HEK293 (cell line): Measurements from ENCODE around the gene TYW1B.
"Not testable (repeated sequence)": the region's sequence is repeated elsewhere in the genome, so short reads cannot be mapped to it uniquely, and the experiment has no call there.

Experiments
- CTCF ChIP-seq: fragments of 450-650 bp; formaldehyde crosslinking; IDR thresholded peaks from 2 replicates; pipeline ENCODE4 v1.5.1; 2016; ENCODE audit warnings: missing biosample characterization, missing genetic modification characterization
- REST ChIP-seq: fragments of 450-650 bp; formaldehyde crosslinking; IDR thresholded peaks from 2 replicates; pipeline ENCODE4 v1.5.1; 2016; ENCODE audit warnings: missing biosample characterization, missing genetic modification characterization
- ZNF274 ChIP-seq, 2 experiments: fragments of 200-500 bp in 1 of 2; fragments of 450-650 bp in 1 of 2; sonication (Bioruptor generic) in 1 of 2; formaldehyde crosslinking in 1 of 2; IDR thresholded peaks; 2 replicates each; pipeline versions ENCODE4 v1.5.1 to v1.6.1; 2014 to 2016; ENCODE audit warnings: borderline replicate concordance in 1 of 2, inconsistent platforms in 1 of 2, low read length in 1 of 2, missing biosample characterization in 1 of 2, missing genetic modification characterization in 1 of 2
- ZNF416 ChIP-seq: fragments of 450-650 bp; formaldehyde crosslinking; IDR thresholded peaks from 2 replicates; pipeline ENCODE4 v1.5.1; 2016; ENCODE audit warnings: missing biosample characterization, missing genetic modification characterization
- TF ChIP-seq, protein P1 (sequence below): IDR thresholded peaks from 2 replicates; pipeline ENCODE4 v1.6.1; 2011; ENCODE audit warnings: mild to moderate bottlenecking, low read depth, low read length, borderline replicate concordance

DNA sequence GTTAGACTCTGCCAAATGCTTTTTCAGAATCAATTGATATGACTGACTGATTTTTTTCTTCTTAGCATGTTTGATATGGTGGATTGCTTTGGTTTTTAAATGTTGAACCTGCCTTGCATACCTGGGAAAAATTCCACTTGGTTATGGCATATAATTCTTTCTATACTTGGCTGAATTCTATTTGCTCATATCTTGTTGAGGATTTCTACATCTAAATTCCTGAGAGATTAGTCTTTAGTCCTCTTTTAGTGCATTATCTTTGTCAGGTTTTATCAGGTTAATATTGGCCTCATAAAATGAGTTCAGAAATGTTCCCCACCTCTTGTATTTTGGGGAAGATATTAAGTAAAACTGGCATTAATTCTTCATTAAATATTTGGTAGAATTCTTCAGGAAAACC lies 79.4 kb downstream of the TYW1B start:
- not testable (repeated sequence) for TF ChIP-seq ZNF274 (IDR thresholded peaks at IDR 0.05; ENCODE audit: low read length); ZNF274 (tag by site-specific recombination; IDR thresholded peaks at IDR 0.05; ENCODE audit: borderline replicate concordance); CTCF (tag by site-specific recombination); REST (tag by site-specific recombination); ZNF416
- TF ChIP-seq, protein P1, sequence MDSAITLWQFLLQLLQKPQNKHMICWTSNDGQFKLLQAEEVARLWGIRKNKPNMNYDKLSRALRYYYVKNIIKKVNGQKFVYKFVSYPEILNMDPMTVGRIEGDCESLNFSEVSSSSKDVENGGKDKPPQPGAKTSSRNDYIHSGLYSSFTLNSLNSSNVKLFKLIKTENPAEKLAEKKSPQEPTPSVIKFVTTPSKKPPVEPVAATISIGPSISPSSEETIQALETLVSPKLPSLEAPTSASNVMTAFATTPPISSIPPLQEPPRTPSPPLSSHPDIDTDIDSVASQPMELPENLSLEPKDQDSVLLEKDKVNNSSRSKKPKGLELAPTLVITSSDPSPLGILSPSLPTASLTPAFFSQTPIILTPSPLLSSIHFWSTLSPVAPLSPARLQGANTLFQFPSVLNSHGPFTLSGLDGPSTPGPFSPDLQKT = not testable (repeated sequence)
